ENCODE results near the gene DMRT2. TPM values are rescaled to one million over a fixed set of nuclear protein-coding genes. Genes with fewer than 3 reads are reported as not detected.

Gene DMRT2
- total and polyA plus RNA-seq, 2 donors (not counting 1 experiment from before 2014, with no cell fraction given), result not detected

- no peaks in the 10 kb centered on the region for H3K36me3 ChIP-seq (replicated peaks in 1 of 2; ENCODE audit: control extremely low read depth in 1 of 2, control insufficient read depth in 1 of 2, extremely low read depth in 1 of 2, insufficient read depth in 2 of 2, low read length in 1 of 2)
- ChIA-PET POLR2A (no interaction called here), CTCF (no interaction called here)
- no peak for DNase-seq
- H3K4me3 ChIP-seq (ENCODE audit: control extremely low read depth in 1 of 5, extremely low read depth in 1 of 5, insufficient read depth in 1 of 5, low read depth in 2 of 5, low read length in 4 of 5), result no peak overlapping the region
- Mint-ChIP-seq H3K9me3 (ENCODE audit: insufficient read depth) (no peaks in the 10 kb centered on the region), H3K27me3 (peaks cover 12% of the 10 kb centered on the region), H3K4me3 (no peak overlapping the region), H3K27ac (no peak overlapping the region), H3K4me1 (no peaks in the 10 kb centered on the region)
- no peaks in the 10 kb centered on the region for H3K4me1 ChIP-seq (ENCODE audit: control insufficient read depth in 2 of 2, insufficient read depth in 2 of 2, low read length in 2 of 2)
- no peak for ATAC-seq (ENCODE audit: low read depth)
- peaks cover 0 to 2% (median 1%) of the 10 kb centered on the region in 4 experiments for H3K27me3 ChIP-seq (replicated peaks in 1 of 4; ENCODE audit: control extremely low read depth in 1 of 4, control insufficient read depth in 3 of 4, insufficient read depth in 4 of 4, low read length in 3 of 4)
- no peaks in the 10 kb centered on the region for H3K9me3 ChIP-seq (ENCODE audit: control extremely low read depth in 1 of 3, control insufficient read depth in 2 of 3, insufficient read depth in 1 of 3, low read length in 2 of 3)
- H3K79me2 ChIP-seq (ENCODE audit: control insufficient read depth, insufficient read depth, low read length), result no peaks in the 10 kb centered on the region
- H4K20me1 ChIP-seq (ENCODE audit: control insufficient read depth, insufficient read depth, low read length, poor library complexity, severe bottlenecking), result no peaks in the 10 kb centered on the region
- no peak overlapping the region for H3K27ac ChIP-seq (ENCODE audit: low read length in 2 of 2)
- WGBS (ENCODE audit: insufficient coverage), result 91% methylated on average over 5 of the region's 7 CpGs
- H2AFZ ChIP-seq (ENCODE audit: insufficient read depth, low read depth, low read length, poor library complexity, severe bottlenecking), result no peak overlapping the region
- H3K4me2 ChIP-seq (replicated peaks; ENCODE audit: low read depth, low read length, poor library complexity, severe bottlenecking), result no peak overlapping the region
- intact Hi-C loops (cut with micrococcal nuclease), result no loop called here
- TF ChIP-seq EZH2 (IDR thresholded peaks at IDR 0.05; ENCODE audit: borderline replicate concordance, insufficient read depth, low read depth, low read length, poor library complexity, severe bottlenecking) (no peak), CTCF (IDR thresholded peaks at IDR 0.05) (no peak)
- no peak overlapping the region for H3K9ac ChIP-seq (ENCODE audit: low read length)
Observed at GRCh38 chr9:1087120-1087881, 37.1 kb downstream of the DMRT2 start.

DNA sequence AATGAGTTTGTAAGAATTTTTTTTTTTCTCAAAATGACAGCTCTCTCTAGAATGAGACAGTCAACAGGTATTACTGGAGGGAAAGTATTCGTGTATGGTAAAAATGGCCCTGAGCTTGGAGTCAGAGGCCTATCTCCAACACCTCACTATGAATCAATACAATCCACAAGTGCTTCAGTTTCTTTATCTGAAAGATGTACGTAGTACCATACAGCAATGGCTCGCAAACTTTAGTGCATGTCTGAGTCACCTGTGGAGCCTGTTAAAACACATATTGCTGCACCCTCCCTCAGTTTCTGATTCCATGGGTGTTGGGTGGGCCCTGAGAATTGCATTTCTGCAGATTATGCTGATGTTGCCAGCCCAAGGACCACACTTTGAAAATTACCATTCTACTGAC lies 44.6 kb downstream of the DMRT2 start:
- no peak overlapping the region for H2AFZ ChIP-seq (ENCODE audit: insufficient read depth, low read depth, low read length, poor library complexity, severe bottlenecking)
- Mint-ChIP-seq H3K27me3 (peaks cover 33% of the 10 kb centered on the region), H3K4me1 (no peaks in the 10 kb centered on the region), H3K9me3 (ENCODE audit: insufficient read depth) (no peaks in the 10 kb centered on the region), H3K27ac (no peak overlapping the region), H3K4me3 (no peak overlapping the region)
- WGBS (ENCODE audit: insufficient coverage), result 100% methylated on average over 2 of the region's 3 CpGs
- POLR2A ChIA-PET, result no interaction called here
- no peak overlapping the region for H3K4me3 ChIP-seq (ENCODE audit: control extremely low read depth in 1 of 5, extremely low read depth in 1 of 5, insufficient read depth in 1 of 5, low read depth in 2 of 5, low read length in 4 of 5)
- no peaks in the 10 kb centered on the region for H3K4me1 ChIP-seq (ENCODE audit: control insufficient read depth in 2 of 2, insufficient read depth in 2 of 2, low read length in 2 of 2)
- intact Hi-C loops (cut with micrococcal nuclease), result no loop called here
- no peaks in the 10 kb centered on the region for H3K36me3 ChIP-seq (replicated peaks in 1 of 2; ENCODE audit: control extremely low read depth in 1 of 2, control insufficient read depth in 1 of 2, extremely low read depth in 1 of 2, insufficient read depth in 2 of 2, low read length in 1 of 2)
- no peak overlapping the region for H3K4me2 ChIP-seq (replicated peaks; ENCODE audit: low read depth, low read length, poor library complexity, severe bottlenecking)
- H3K27ac ChIP-seq (ENCODE audit: low read length in 2 of 2), result no peak overlapping the region
- H3K27me3 ChIP-seq (replicated peaks in 1 of 4; ENCODE audit: control extremely low read depth in 1 of 4, control insufficient read depth in 3 of 4, insufficient read depth in 4 of 4, low read length in 3 of 4), result peaks cover 0 to 3% (median 0%) of the 10 kb centered on the region in 4 experiments
- ATAC-seq (ENCODE audit: low read depth) (no peak), DNase-seq (no peak)
- H4K20me1 ChIP-seq (ENCODE audit: control insufficient read depth, insufficient read depth, low read length, poor library complexity, severe bottlenecking), result no peaks in the 10 kb centered on the region
- H3K9ac ChIP-seq (ENCODE audit: low read length), result no peak overlapping the region
- TF ChIP-seq CTCF (IDR thresholded peaks at IDR 0.05) (no peak), EZH2 (IDR thresholded peaks at IDR 0.05; ENCODE audit: borderline replicate concordance, insufficient read depth, low read depth, low read length, poor library complexity, severe bottlenecking) (no peak)
- CTCF ChIA-PET, result no interaction called here
- H3K79me2 ChIP-seq (ENCODE audit: control insufficient read depth, insufficient read depth, low read length), result no peaks in the 10 kb centered on the region
- H3K9me3 ChIP-seq (ENCODE audit: control extremely low read depth in 1 of 3, control insufficient read depth in 2 of 3, insufficient read depth in 1 of 3, low read length in 2 of 3), result peaks cover 0 to 3% (median 0%) of the 10 kb centered on the region in 3 donors
